ENCODE data around the gene LRFN4.

GRCh38 chr11:66853242-66854229, 3.3 kb upstream of the LRFN4 start:
- TF ChIP-seq, protein P1, sequence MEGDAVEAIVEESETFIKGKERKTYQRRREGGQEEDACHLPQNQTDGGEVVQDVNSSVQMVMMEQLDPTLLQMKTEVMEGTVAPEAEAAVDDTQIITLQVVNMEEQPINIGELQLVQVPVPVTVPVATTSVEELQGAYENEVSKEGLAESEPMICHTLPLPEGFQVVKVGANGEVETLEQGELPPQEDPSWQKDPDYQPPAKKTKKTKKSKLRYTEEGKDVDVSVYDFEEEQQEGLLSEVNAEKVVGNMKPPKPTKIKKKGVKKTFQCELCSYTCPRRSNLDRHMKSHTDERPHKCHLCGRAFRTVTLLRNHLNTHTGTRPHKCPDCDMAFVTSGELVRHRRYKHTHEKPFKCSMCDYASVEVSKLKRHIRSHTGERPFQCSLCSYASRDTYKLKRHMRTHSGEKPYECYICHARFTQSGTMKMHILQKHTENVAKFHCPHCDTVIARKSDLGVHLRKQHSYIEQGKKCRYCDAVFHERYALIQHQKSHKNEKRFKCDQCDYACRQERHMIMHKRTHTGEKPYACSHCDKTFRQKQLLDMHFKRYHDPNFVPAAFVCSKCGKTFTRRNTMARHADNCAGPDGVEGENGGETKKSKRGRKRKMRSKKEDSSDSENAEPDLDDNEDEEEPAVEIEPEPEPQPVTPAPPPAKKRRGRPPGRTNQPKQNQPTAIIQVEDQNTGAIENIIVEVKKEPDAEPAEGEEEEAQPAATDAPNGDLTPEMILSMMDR (IDR thresholded peaks at IDR 0.05; ENCODE audit: extremely low read depth in 1 of 2, insufficient read depth in 1 of 2, low read depth in 1 of 2, low read length in 2 of 2): no peak
- no peak for TF ChIP-seq POLR2AphosphoS5 (IDR thresholded peaks at IDR 0.05; ENCODE audit: insufficient read depth, low read depth, low read length)
- no peak for TF ChIP-seq POLR2A (IDR thresholded peaks at IDR 0.05; ENCODE audit: low read depth, low read length)
- TF ChIP-seq, protein P2, sequence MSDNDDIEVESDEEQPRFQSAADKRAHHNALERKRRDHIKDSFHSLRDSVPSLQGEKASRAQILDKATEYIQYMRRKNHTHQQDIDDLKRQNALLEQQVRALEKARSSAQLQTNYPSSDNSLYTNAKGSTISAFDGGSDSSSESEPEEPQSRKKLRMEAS (IDR thresholded peaks at IDR 0.05; ENCODE audit: insufficient read depth, insufficient read length): no peak
- no peak for TF ChIP-seq EZH2 (IDR thresholded peaks at IDR 0.05; ENCODE audit: borderline replicate concordance, low read depth, low read length, severe bottlenecking)
- TF ChIP-seq JUN (IDR thresholded peaks at IDR 0.05; ENCODE audit: borderline replicate concordance, insufficient read depth, insufficient read length, low read depth): no peak
